HepG2 (cell line): ENCODE results near the gene ITPK1.

Experiments used
- ARNT ChIP-seq: fragments of 450-650 bp; IDR thresholded peaks from 2 replicates; pipeline ENCODE4 v1.6.1; 2017
- BCLAF1 ChIP-seq: fragments of 450-650 bp; IDR thresholded peaks from 2 replicates; pipeline ENCODE4 v1.6.1; 2017; ENCODE audit warnings: mild to moderate bottlenecking
- CTCF ChIP-seq: sonication (generic); formaldehyde crosslinking; IDR thresholded peaks from 2 replicates; pipeline ENCODE4 v1.5.0; 2020; ENCODE audit warnings: mild to moderate bottlenecking, missing genetic modification reagents, moderate library complexity
- MAFG ChIP-seq: sonication (generic); formaldehyde crosslinking; IDR thresholded peaks from 2 replicates; pipeline ENCODE4 v1.5.1; 2020; ENCODE audit warnings: mild to moderate bottlenecking, missing genetic modification reagents
- NFIC ChIP-seq: IDR thresholded peaks from 2 replicates; pipeline ENCODE4 v1.6.1; 2012; ENCODE audit warnings: mild to moderate bottlenecking, low read length, inconsistent platforms
- PHF8 ChIP-seq: sonication (generic); formaldehyde crosslinking; IDR thresholded peaks from 2 replicates; pipeline ENCODE4 v1.5.0; 2020; ENCODE audit warnings: missing genetic modification reagents
- RAD21 ChIP-seq: fragments of 450-650 bp; formaldehyde crosslinking; IDR thresholded peaks from 2 replicates; pipeline ENCODE4 v1.5.0; 2020; ENCODE audit warnings: mild to moderate bottlenecking
- ZNF138 ChIP-seq: sonication (generic); formaldehyde crosslinking; IDR thresholded peaks from 2 replicates; pipeline ENCODE4 v1.5.0; 2020; ENCODE audit warnings: mild to moderate bottlenecking, low read depth, missing genetic modification reagents
- ZNF770 ChIP-seq: sonication (generic); formaldehyde crosslinking; IDR thresholded peaks from 2 replicates; pipeline ENCODE4 v1.5.0; 2020; ENCODE audit warnings: mild to moderate bottlenecking, missing genetic modification reagents
- ZZZ3 ChIP-seq: sonication (generic); formaldehyde crosslinking; IDR thresholded peaks from 2 replicates; pipeline ENCODE4 v1.4.0; 2020; ENCODE audit warnings: missing genetic modification reagents, mild to moderate bottlenecking, borderline replicate concordance

GRCh38 chr14:92974541-92975345 lies 141.0 kb downstream of the ITPK1 start:
- TF ChIP-seq NFIC (no peak), RAD21 (CRISPR knock-in tag) (no peak), BCLAF1 (no peak), PHF8 (CRISPR knock-in tag) (no peak), CTCF (CRISPR knock-in tag) (no peak), ARNT (no peak), MAFG (no peak), ZNF770 (no peak), ZZZ3 (CRISPR knock-in tag) (no peak), ZNF138 (CRISPR knock-in tag) (no peak)
